Brain microvascular endothelial cell (primary cell): Measurements from ENCODE around the gene TAX1BP1.

Experiments used
- DNase-seq: peaks from one replicate; pipeline ENCODE4 v3.0.0-alpha.2; 2020
- H3K27ac ChIP-seq: fragments of 250-450 bp; sonication (Bioruptor Pico); 2 replicates; pipeline ENCODE4 v1.5.1; 2020; ENCODE audit warnings: mild to moderate bottlenecking, moderate library complexity
- H3K27me3 ChIP-seq: fragments of 250-450 bp; sonication (Bioruptor Pico); replicated peaks from 2 replicates; pipeline ENCODE4 v1.5.1; 2020; ENCODE audit warnings: mild to moderate bottlenecking
- H3K36me3 ChIP-seq: fragments of 250-450 bp; sonication (Bioruptor Pico); replicated peaks from 2 replicates; pipeline ENCODE4 v1.5.1; 2020; ENCODE audit warnings: mild to moderate bottlenecking
- H3K4me3 ChIP-seq: 2 replicates; pipeline ENCODE4 v1.5.1; 2011; ENCODE audit warnings: low read depth, mild to moderate bottlenecking, control low read depth, low read length, moderate library complexity
- CTCF ChIP-seq: IDR thresholded peaks from 2 replicates; pipeline ENCODE4 v1.5.1; 2011; ENCODE audit warnings: low read depth, mild to moderate bottlenecking, moderate library complexity, low read length, control low read depth, inconsistent platforms; ENCODE audit errors: missing control alignments
- in situ Hi-C: cut with HindIII; loops from 2 replicates; pipeline ENCODE4 v1.10.0; 2017; ENCODE audit warnings: low sequenced_read_pairs, low pct_ligation_motif_present

Gene TAX1BP1

DNA sequence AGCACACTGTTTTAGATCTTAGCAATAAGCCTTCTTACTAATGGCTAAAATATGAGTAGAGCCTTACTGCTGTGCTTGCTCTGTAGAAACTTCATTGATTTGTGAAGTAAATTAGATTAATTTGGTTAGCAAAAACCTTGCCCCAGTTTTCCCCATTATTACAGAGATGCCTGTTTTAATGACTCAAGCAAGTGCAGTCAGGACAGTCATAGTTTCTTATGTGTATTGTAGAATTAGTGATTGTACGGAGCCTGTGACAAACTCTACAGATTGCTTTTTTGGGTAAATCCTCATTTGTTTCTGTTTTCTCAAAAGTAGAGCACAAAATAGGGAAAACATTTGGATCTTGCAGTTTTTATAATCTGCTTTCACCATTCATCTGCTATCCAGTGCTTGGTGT, 7.0 kb downstream of the TAX1BP1 start:
- Histone ChIP-seq H3K27me3 (no peaks in the 10 kb centered on the region), H3K27ac (no peak overlapping the region), H3K36me3 (peaks cover 25% of the 10 kb centered on the region), H3K4me3 (no peak overlapping the region)
- DNase-seq = no peak
- TF ChIP-seq CTCF = no peak
- in situ Hi-C loops = no loop called here

GRCh38 chr7:27747589-27748368, 7.8 kb downstream of the TAX1BP1 start:
- Histone ChIP-seq H3K36me3 (peaks cover 25% of the 10 kb centered on the region), H3K27me3 (no peaks in the 10 kb centered on the region), H3K27ac (no peak overlapping the region), H3K4me3 (no peak overlapping the region)
- DNase-seq = no peak
- TF ChIP-seq CTCF = no peak
- in situ Hi-C loops = no loop called here

DNA sequence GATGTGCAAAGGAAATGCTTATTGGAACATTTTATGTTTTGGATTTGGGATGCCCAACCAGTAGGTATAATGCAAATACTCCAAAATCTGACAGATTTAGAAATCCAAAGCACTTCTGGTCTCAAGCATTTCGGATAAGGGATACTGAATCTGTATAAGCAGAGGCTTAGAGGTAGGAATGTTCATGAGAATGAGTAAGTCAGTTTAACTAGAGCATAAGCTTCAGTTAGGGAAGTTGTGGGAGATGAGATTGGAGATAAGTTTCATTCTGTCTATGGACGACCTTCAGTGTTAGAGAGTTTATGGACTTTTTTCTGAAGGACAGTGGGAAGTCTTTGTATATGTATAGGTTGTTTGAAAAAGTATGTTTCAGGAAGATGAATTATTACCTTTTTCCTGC, 10.4 kb downstream of the TAX1BP1 start:
- no peak for DNase-seq
- Histone ChIP-seq H3K27ac (no peak overlapping the region), H3K4me3 (no peak overlapping the region), H3K36me3 (peaks cover 25% of the 10 kb centered on the region), H3K27me3 (no peaks in the 10 kb centered on the region)
- no peak for TF ChIP-seq CTCF
- in situ Hi-C loops = no loop called here

- Histone ChIP-seq H3K27me3 (no peaks in the 10 kb centered on the region), H3K27ac (no peak overlapping the region), H3K4me3 (no peak overlapping the region), H3K36me3 (peaks cover 30% of the 10 kb centered on the region)
- no peak for DNase-seq
- no peak for TF ChIP-seq CTCF
- in situ Hi-C loops = no loop called here
These were observed 12.1 kb downstream of the TAX1BP1 start for GRCh38 chr7:27751888-27752660.

DNA sequence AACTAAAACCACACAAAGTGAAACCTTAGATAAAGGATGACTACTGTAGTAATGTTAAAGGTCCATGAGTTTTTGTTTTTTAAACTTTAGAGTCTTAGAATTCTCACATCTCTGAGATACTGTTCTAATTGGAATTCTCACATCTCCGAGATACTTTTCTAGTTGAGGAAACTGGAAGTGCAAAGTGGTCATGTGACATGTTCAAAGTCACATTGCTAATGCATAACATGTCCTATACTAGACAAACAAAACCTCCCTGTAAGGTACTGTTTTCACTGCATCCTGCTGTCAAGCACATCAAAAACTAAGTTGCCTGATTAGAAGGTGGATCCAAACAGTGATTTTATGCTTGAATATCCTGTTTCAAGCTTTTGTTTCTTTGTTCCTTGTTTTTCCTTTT, 13.9 kb downstream of the TAX1BP1 start:
- Histone ChIP-seq H3K36me3 (peaks cover 30% of the 10 kb centered on the region), H3K27ac (no peak overlapping the region)
- in situ Hi-C loops = no loop called here

More for the DNA sequence above, 13.9 kb downstream of the TAX1BP1 start:
- Histone ChIP-seq H3K4me3 (no peak overlapping the region), H3K27me3 (no peaks in the 10 kb centered on the region)
- TF ChIP-seq CTCF = no peak
- no peak for DNase-seq
